IPS-20b (cell line): Measurements from ENCODE around the gene ATP5ME.

Source experiments
- H3K27ac ChIP-seq: one replicate; pipeline ENCODE4 v1.5.1; 2013; ENCODE audit warnings: low read length
- H3K27me3 ChIP-seq: 2 replicates; pipeline ENCODE4 v1.6.1; 2013; ENCODE audit warnings: mild to moderate bottlenecking, low read length, inconsistent platforms; ENCODE audit not compliant: insufficient read depth
- H3K36me3 ChIP-seq: 2 replicates; pipeline ENCODE4 v1.6.1; 2013; ENCODE audit warnings: low read depth, mild to moderate bottlenecking, inconsistent platforms, low read length, moderate library complexity; ENCODE audit not compliant: insufficient read depth
- H3K4me1 ChIP-seq: 2 replicates; pipeline ENCODE4 v1.6.1; 2013; ENCODE audit warnings: mild to moderate bottlenecking, control low read depth, inconsistent platforms, low read length, moderate library complexity; ENCODE audit not compliant: insufficient read depth
- H3K4me3 ChIP-seq: 2 replicates; pipeline ENCODE4 v1.5.1; 2013; ENCODE audit warnings: mild to moderate bottlenecking, low read length, inconsistent platforms
- H3K9ac ChIP-seq: 2 replicates; pipeline ENCODE4 v1.6.1; 2013; ENCODE audit warnings: low read depth, mild to moderate bottlenecking, inconsistent platforms, low read length, moderate library complexity
- H3K9me3 ChIP-seq: 2 replicates; pipeline ENCODE4 v1.6.1; 2013; ENCODE audit warnings: mild to moderate bottlenecking, low read depth, low read length, inconsistent platforms; ENCODE audit not compliant: insufficient read depth

ATP5ME gene

GRCh38 chr4:630656-631055 lies 43.4 kb downstream of the ATP5ME start:
- no peaks in the 10 kb centered on the region for H3K27me3 ChIP-seq
- no peaks in the 10 kb centered on the region for H3K4me1 ChIP-seq
- H3K9me3 ChIP-seq: peaks cover 11% of the 10 kb centered on the region
- H3K9ac ChIP-seq: no peak overlapping the region
- no peaks in the 10 kb centered on the region for H3K36me3 ChIP-seq
- no peak overlapping the region for H3K4me3 ChIP-seq
- H3K27ac ChIP-seq: no peak overlapping the region

GRCh38 chr4:629915-630641 lies 44.0 kb downstream of the ATP5ME start:
- no peaks in the 10 kb centered on the region for H3K36me3 ChIP-seq
- no peaks in the 10 kb centered on the region for H3K27me3 ChIP-seq
- no peak overlapping the region for H3K4me3 ChIP-seq
- peaks cover 11% of the 10 kb centered on the region for H3K9me3 ChIP-seq
- no peak overlapping the region for H3K27ac ChIP-seq
- no peak overlapping the region for H3K9ac ChIP-seq
- peaks cover under 1% of the 10 kb centered on the region; the same call in 1 of the 2 replicates for H3K4me1 ChIP-seq

- Histone ChIP-seq H3K9ac (no peak overlapping the region), H3K4me3 (no peak overlapping the region), H3K27ac (no peak overlapping the region), H3K27me3 (no peaks in the 10 kb centered on the region), H3K4me1 (peaks cover 4% of the 10 kb centered on the region; the same call in 1 of the 2 replicates), H3K9me3 (peaks cover 11% of the 10 kb centered on the region), H3K36me3 (no peaks in the 10 kb centered on the region)
Measured at GRCh38 chr4:629636-629914, 44.5 kb downstream of the ATP5ME start.

GRCh38 chr4:628821-629635 lies 45.0 kb downstream of the ATP5ME start:
- Histone ChIP-seq H3K4me3 (no peak overlapping the region), H3K9me3 (peaks cover 11% of the 10 kb centered on the region), H3K27ac (no peak overlapping the region), H3K36me3 (no peaks in the 10 kb centered on the region), H3K4me1 (peaks cover 4% of the 10 kb centered on the region; the same call in 1 of the 2 replicates), H3K27me3 (no peaks in the 10 kb centered on the region), H3K9ac (no peak overlapping the region)

GRCh38 chr4:628311-628741 lies 45.8 kb downstream of the ATP5ME start:
- Histone ChIP-seq H3K4me3 (no peak overlapping the region), H3K27me3 (no peaks in the 10 kb centered on the region), H3K9me3 (peaks cover 11% of the 10 kb centered on the region), H3K4me1 (peaks cover 4% of the 10 kb centered on the region; the same call in 1 of the 2 replicates), H3K36me3 (no peaks in the 10 kb centered on the region), H3K9ac (no peak overlapping the region), H3K27ac (no peak overlapping the region)

- Histone ChIP-seq H3K9ac (no peak overlapping the region), H3K27ac (no peak overlapping the region), H3K27me3 (no peaks in the 10 kb centered on the region), H3K9me3 (peaks cover 11% of the 10 kb centered on the region), H3K4me3 (no peak overlapping the region), H3K36me3 (no peaks in the 10 kb centered on the region), H3K4me1 (peaks cover 4% of the 10 kb centered on the region; the same call in 1 of the 2 replicates)
Measured at GRCh38 chr4:627347-628125, 46.5 kb downstream of the ATP5ME start.

- H3K9ac ChIP-seq: no peak overlapping the region
- peaks cover 4% of the 10 kb centered on the region; the same call in 1 of the 2 replicates for H3K4me1 ChIP-seq
- peaks cover 1% of the 10 kb centered on the region; the same call in 1 of the 2 replicates for H3K9me3 ChIP-seq
- no peaks in the 10 kb centered on the region for H3K36me3 ChIP-seq
- H3K27ac ChIP-seq: no peak overlapping the region
- H3K4me3 ChIP-seq: no peak overlapping the region
- no peaks in the 10 kb centered on the region for H3K27me3 ChIP-seq
Measured at GRCh38 chr4:626201-627091, 47.6 kb downstream of the ATP5ME start.

- Histone ChIP-seq H3K9ac (no peak overlapping the region), H3K9me3 (no peaks in the 10 kb centered on the region), H3K4me3 (no peak overlapping the region), H3K36me3 (no peaks in the 10 kb centered on the region), H3K27ac (no peak overlapping the region), H3K4me1 (peaks cover 4% of the 10 kb centered on the region; the same call in 1 of the 2 replicates), H3K27me3 (no peaks in the 10 kb centered on the region)
Measured at GRCh38 chr4:625631-626161, 48.4 kb downstream of the ATP5ME start.

GRCh38 chr4:624705-625590 lies 49.1 kb downstream of the ATP5ME start, which contains the start of gene PDE6B:
Gene PDE6B (plus strand): TSS chr4:625573. CDS start chr4:625627, 54 bp downstream.
- no peak within 1 kb of the TSS for H3K4me3 ChIP-seq
- H3K27ac ChIP-seq: no peak within 1 kb of the TSS
- H3K9ac ChIP-seq: no peak within 1 kb of the TSS
- no peaks in the 10 kb centered on the region for H3K36me3 ChIP-seq
- no peaks in the 10 kb centered on the region for H3K27me3 ChIP-seq
- peaks cover 4% of the 10 kb centered on the region; the same call in 1 of the 2 replicates for H3K4me1 ChIP-seq
- no peaks in the 10 kb centered on the region for H3K9me3 ChIP-seq

GRCh38 chr4:623914-624566 lies 50.0 kb downstream of the ATP5ME start:
- no peaks in the 10 kb centered on the region for H3K27me3 ChIP-seq
- peaks cover 4% of the 10 kb centered on the region; the same call in 1 of the 2 replicates for H3K4me1 ChIP-seq
- no peak overlapping the region for H3K27ac ChIP-seq

More at GRCh38 chr4:623914-624566, 50.0 kb downstream of the ATP5ME start:
- Histone ChIP-seq H3K4me3 (no peak overlapping the region), H3K36me3 (no peaks in the 10 kb centered on the region), H3K9ac (no peak overlapping the region), H3K9me3 (no peaks in the 10 kb centered on the region)
